Mononuclear cell (primary cell): ENCODE measurements around the gene SP140L. TPM values are rescaled to one million over a fixed set of nuclear protein-coding genes. Genes with fewer than 3 reads are reported as not detected.
"Not testable (repeated sequence)": the region's sequence is repeated elsewhere in the genome, so short reads cannot be mapped to it uniquely, and the experiment has no call there.

Experiments
- H3K27me3 ChIP-seq: 2 replicates; pipeline ENCODE4 v1.6.0; 2011; ENCODE audit warnings: low read length, control low read depth; ENCODE audit not compliant: insufficient read depth
- H3K4me1 ChIP-seq: 2 replicates; pipeline ENCODE4 v1.5.1; 2011; ENCODE audit warnings: mild to moderate bottlenecking, low read length, control low read depth; ENCODE audit not compliant: insufficient read depth
- H3K4me3 ChIP-seq: 2 replicates; pipeline ENCODE4 v1.5.1; 2011; ENCODE audit warnings: mild to moderate bottlenecking, low read length, moderate library complexity
- H3K9me3 ChIP-seq: 2 replicates; pipeline ENCODE4 v1.5.1; 2011; ENCODE audit warnings: low read depth, mild to moderate bottlenecking, control low read depth, low read length
- total RNA-seq: library from RNA; depleted of rRNA; stranded (reverse); fragments of >200 nt; gene quantifications from one replicate; pipeline ENCODE4 v1.2.3, GENCODE V29; 2012

The SP140L gene
- 53.8 TPM for total RNA-seq

DNA sequence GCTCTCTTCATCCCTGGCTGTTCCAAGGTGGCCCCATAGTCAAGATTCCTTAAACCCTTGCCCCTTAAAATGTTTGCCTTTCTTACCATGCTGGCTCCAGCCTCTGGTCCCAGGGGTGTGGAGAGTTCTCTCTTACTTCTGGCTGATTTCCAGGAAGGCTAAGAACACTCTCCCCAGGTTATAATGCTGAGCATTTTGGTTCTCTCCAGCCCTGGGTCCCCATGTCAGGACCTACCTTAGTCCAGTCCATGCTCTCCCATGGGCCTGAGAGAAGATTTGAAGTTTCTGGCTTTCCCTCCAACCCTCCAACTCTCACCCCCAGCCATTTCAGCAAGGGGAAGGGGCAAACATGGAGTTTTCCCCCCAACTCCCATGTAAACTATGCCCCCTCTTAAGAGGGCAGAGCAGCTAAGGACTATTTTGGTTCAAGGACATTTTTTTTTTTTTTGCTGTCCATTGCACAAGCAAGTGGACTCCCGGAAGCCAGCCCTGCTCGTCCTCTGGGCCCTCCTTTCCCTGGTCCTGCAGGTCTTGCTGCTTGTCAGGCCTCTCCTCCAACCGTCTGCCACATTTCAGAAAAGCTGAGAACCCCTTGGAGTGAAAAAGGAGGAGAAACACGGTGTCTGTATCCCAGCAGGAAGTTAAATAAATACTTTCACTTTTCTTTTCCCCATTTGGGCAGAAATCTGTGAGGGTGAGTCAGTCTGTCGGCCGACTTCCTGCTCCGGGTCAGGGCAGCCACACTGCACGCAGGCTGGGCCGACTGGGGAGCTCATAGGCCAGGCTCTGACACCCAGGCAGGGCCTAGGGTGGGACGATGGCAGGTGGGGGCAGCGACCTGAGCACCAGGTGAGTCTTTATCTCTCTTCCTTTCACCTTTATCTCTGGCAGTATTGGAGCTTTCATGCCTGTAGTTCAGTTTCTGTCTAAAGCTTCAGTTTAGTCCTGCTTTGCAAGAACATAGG is at the start of gene SP140L:
Gene SP140L, plus strand, starts transcription at position 741 of the 965 bp plus-strand sequence. Its CDS starts 77 bp downstream, at position 818.
- H3K27me3 ChIP-seq, result no peaks in the 10 kb centered on the region
- H3K9me3 ChIP-seq, result no peaks in the 10 kb centered on the region
- peak within 1 kb of the TSS; percentile 47 for H3K4me3 ChIP-seq
- H3K4me1 ChIP-seq, result peaks cover 53% of the 10 kb centered on the region

DNA sequence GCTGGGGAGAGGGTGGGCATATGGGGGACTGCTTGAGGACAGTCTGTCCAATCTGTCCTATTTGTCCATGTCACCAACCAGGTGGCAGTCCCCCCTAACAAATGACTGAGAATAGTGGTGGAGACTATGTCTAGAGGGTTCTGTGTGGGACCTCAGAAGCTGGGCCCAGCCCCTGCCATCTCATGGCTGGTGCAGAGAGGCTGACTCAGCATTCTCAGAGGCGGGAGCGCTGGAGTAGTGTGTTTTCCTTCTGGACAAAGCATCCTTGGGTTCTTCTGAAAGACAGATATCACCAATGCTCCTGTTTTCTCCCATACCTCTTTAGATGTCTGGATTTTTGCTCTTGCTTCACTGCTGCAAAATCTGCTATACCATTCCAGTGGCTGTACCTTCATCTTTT is 44.1 kb upstream of the SP140L start:
- Histone ChIP-seq H3K9me3 (no peaks in the 10 kb centered on the region), H3K4me3 (no peak overlapping the region), H3K27me3 (no peaks in the 10 kb centered on the region), H3K4me1 (no peaks in the 10 kb centered on the region)

DNA sequence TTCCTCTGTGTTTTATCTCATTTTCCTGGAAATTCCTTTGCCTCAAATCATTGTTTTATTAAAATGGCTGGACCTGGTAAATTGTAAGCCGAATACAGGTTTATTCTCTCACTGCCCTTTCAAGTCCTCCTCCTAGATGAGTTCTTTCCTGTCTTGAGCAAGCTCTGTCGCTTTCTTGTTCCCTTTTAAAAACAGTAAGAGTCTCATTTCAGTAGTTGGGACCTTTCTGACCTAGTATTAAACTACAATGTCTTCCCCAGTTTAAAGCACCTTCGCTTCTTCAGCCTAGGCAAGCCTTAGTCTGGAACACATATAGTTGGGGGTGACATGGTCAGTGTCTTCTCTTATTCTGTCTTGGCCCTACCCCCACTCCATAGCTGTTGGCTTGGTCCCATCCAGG is 40.9 kb upstream of the SP140L start:
- Histone ChIP-seq H3K4me1 (no peaks in the 10 kb centered on the region), H3K27me3 (no peaks in the 10 kb centered on the region), H3K9me3 (no peaks in the 10 kb centered on the region), H3K4me3 (no peak overlapping the region)

DNA sequence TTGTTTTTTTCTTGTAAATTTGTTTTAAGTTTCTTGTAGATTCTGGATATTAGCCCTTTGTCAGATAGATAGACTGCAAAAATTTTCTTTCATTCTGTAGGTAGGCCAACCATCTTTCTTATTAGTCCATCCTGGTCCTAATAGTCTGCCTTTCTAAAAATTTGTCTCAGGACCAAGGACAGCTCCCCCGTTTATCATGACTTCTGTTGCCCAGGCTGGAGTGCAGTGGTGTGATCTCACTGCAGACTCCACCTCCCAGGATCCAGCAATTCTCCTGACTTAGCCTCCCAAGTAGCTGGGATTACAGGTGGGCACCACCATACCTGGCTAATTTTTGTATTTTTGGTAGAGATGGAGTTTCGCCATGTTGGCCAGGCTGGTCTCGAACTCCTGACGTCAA is 37.7 kb upstream of the SP140L start:
- H3K9me3 ChIP-seq, H3K27me3 ChIP-seq, H3K4me1 ChIP-seq, H3K4me3 ChIP-seq: not testable (repeated sequence)

DNA sequence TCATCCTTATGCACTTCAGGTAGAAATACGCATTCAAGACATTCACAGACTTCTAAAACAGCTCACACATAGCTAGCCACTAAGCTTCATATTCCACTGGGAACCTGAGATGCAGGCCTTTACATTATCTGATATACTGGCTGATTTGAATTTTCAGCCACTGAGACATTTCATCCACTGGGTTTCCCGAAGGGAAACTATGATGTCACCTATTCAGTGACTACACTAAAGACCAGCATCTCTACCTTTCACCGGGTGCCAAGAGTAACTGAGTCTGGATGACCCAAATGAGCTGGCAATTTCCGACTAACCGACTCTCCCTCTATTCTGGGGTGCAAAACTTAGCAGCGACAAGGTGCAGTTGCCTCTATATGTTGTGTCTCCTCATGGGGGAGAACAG is 31.8 kb upstream of the SP140L start:
- no peaks in the 10 kb centered on the region for H3K4me1 ChIP-seq
- H3K9me3 ChIP-seq, result peaks cover 6% of the 10 kb centered on the region
- H3K4me3 ChIP-seq, result no peak overlapping the region
- H3K27me3 ChIP-seq, result no peaks in the 10 kb centered on the region

DNA sequence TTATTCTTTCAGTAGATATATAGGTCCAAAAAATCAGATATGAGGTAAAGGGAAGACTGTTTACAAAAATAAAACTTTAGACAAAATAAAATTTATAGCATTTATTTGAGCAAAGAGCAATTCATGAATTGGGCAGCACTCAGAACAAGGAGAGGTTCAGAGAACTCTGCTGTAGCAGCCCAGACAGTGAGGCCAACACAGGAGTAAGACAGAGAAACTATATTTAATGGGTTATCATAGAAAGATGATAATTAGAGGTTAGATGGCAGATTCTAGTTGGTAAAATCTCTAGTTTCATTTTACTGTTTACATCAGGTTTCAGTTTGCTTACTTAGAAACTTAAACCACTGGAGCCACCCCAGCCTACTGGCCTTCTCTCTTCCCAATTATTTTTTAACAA is 30.1 kb upstream of the SP140L start:
- H3K4me1 ChIP-seq, result no peaks in the 10 kb centered on the region
- H3K9me3 ChIP-seq, result peaks cover 6% of the 10 kb centered on the region
- H3K4me3 ChIP-seq, result no peak overlapping the region
- no peaks in the 10 kb centered on the region for H3K27me3 ChIP-seq

DNA sequence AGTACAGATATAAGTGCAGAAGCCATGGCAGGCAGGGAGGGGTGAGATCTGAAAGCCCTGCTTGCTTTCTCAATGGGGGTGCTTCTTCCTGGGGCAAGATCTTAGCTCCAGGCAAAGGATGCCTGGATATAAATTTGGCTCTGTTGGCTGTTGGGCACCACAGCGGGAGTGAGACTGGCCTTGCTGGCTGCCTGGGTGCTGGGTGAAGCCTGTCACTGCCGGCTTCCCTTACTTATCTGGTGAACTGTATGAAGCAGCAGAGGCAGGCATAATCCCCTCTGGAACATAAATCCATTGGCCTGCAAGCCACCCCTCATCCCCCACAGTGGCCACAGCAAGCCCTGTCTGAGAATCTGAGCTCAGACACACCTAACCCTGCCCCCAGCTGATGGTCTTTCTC is 27.4 kb upstream of the SP140L start:
- no peaks in the 10 kb centered on the region for H3K27me3 ChIP-seq
- no peak overlapping the region for H3K4me3 ChIP-seq
- H3K9me3 ChIP-seq, result peaks cover 11% of the 10 kb centered on the region
- H3K4me1 ChIP-seq, result no peaks in the 10 kb centered on the region

DNA sequence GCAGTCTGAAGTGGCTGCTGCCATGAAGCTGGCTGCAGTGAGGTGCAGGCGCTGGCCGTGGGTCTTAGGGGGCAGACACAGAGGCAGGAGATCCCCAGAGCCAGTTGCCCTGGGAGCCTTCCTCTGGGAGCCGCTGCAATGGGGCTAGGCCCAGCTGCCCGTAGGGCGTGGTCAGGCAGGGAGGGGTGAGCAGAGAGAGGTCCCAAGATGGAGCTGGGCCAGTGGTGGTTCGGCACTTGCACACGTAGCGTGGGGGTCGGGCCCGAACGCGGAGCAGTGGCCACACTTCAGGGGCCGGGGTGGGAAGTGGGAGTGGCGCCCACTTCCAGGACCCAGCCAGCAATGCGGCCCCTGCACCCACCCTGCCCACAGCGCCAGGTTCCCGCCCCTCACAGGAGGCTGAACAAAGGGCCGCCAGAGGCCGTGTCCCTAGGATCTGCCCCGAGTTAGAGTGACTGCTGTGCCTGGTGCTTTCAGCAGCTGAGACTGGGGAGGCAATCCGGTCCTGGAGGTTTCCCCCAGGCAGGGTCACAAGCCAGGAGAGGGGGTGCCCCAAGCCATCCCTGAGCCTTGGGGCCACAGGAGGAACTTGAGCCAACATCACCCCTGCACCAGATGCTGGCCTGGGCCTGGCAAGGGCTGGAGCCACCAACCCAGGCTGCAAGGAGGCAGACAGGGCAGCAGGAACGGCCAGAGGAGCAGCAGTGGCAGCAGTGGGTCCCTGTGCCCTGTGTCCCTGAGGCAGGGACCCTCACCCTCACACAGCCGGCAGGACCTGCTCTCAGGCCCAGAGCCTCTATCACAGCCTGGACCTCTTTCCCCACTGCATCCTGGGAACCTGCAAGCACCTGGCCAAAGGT is 21.3 kb upstream of the SP140L start:
- Histone ChIP-seq H3K9me3 (peaks cover 6% of the 10 kb centered on the region), H3K4me1 (no peaks in the 10 kb centered on the region), H3K27me3 (no peaks in the 10 kb centered on the region), H3K4me3 (no peak overlapping the region)

DNA sequence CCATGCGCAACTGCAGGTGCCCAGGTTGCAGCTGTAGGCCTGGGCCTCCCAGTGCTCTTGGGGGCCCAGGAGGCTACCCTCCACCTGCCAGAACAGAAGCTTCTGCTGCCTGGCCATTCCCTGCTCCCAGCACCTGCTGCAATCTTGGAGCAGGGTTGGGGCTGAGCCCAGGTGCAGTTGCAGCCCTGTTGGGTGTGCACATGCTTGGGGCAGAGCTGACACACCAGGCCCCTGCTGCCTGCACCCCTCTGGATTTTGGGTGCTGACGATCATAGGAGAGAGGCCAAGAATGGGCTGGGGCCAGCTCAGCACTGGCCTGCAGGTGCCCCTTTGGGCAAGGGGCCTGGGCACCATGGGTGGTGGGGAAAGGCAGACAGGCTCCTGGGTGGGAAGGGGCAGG is 20.5 kb upstream of the SP140L start:
- peaks cover 6% of the 10 kb centered on the region for H3K9me3 ChIP-seq
- H3K4me1 ChIP-seq, result no peaks in the 10 kb centered on the region
- no peaks in the 10 kb centered on the region for H3K27me3 ChIP-seq
- no peak overlapping the region for H3K4me3 ChIP-seq

DNA sequence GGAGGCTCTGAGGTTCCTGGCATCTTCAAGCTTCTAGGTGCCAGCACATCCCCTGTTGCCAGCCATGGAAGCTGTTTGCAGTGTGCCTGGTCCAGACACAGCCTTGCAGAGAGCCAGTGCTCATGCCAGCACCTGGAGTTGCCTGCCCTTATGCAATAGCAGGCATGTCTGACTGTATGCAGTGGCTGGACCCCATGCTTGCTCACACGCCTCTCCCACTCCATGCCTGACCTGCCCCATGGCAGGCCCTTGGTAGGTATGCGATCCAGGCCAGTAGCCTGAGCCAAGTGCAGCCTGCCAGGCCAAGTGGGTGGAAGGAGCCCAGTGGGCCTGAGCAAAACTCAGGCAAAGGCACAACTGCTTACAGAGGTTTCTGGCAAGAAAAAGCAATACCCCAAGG is 19.5 kb upstream of the SP140L start:
- Histone ChIP-seq H3K9me3 (peaks cover 6% of the 10 kb centered on the region), H3K4me3 (no peak overlapping the region), H3K4me1 (no peaks in the 10 kb centered on the region), H3K27me3 (no peaks in the 10 kb centered on the region)

DNA sequence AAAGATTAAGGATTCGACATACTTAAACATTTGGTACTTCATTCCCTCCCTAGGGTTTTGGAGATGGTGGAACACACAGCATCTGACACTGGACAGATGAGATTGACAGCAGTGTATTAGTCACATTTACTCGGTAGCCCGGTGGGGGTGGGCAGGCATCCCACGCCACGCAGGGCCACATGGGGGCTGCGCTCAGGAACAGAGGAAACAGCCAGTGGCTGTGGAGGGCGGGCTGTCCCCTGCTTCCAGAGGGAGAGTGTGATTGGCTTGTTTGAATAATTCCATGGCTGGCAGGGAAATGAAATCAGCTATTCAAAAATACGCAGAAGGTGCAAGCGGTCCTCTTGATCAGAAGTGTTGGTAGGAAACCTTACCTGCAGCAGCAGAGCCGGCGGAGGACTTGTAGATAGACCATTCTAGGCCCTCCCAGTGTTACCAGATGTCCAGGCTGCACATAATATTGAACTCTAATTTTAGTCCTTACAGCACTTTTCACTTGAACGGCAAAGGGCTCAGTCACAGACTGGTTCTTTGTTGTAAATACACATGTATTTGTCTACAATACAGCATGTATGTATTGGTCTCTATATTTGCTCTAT is 18.5 kb upstream of the SP140L start:
- Histone ChIP-seq H3K27me3 (no peaks in the 10 kb centered on the region), H3K9me3 (peaks cover 6% of the 10 kb centered on the region), H3K4me3 (no peak overlapping the region), H3K4me1 (no peaks in the 10 kb centered on the region)

DNA sequence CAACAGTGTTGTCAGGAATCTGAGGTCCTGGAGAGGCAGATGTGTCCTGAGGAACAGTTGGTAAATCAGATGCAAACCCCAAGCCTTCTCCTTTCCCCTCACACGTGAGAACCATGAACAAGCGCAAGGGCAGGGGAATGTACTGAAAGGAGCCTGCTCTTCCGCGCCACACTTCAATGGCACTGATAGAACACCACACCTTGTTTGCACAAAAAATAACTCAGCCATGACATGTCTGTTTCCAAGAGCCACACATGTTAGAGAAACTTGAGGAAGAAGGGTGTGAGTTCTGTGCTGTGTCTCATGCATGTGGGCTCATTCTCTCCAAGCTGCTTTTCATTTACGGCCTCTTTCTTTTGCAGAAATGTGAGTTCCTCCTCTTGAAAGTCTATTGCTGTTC is 16.2 kb upstream of the SP140L start:
- H3K4me3 ChIP-seq, H3K4me1 ChIP-seq, H3K9me3 ChIP-seq, H3K27me3 ChIP-seq: not testable (repeated sequence)

DNA sequence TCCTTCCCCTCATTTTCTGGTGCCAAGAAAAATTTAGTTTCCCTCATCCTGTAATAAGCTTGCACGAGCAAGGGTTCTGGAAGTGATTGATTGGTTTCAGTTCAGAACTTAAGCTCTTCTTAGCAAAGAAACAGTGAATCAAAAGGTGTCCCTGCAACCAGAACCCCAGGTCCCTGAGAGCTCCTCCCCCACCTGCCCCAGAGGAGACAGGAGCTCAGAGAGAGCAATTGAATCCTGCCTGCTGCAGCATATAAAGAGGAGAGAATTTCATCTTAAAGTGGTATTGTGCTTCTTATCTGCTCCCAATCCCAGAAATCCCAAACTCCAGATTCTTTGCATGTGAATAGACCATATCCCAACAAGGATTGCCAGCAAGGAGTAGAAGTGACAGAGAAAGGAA is 15.4 kb upstream of the SP140L start:
- not testable (repeated sequence) for H3K4me3 ChIP-seq

DNA sequence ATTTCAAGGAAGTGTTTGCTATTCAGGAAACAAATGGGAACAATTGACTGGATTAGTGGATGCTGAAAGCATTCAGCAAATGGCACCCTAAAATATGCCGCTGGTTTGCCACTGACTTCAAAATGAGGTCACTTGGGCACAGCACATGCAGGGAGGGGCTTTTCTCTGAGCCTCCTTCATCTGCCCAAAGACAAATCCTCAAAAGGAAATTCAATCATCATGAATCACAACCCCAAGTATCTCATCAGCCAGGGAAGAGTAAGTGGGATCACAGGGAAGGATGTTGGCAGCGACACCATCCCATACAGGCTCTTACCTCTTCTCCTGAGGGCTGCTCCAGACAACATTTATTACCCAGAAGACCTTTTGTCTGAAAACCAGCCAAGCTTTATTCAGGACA is 14.4 kb upstream of the SP140L start:
- no peak overlapping the region for H3K4me3 ChIP-seq
- no peaks in the 10 kb centered on the region for H3K27me3 ChIP-seq
- H3K4me1 ChIP-seq, result peaks cover 7% of the 10 kb centered on the region
- no peaks in the 10 kb centered on the region for H3K9me3 ChIP-seq

More for the DNA sequence above, 15.4 kb upstream of the SP140L start:
- H3K4me1 ChIP-seq, H3K9me3 ChIP-seq, H3K27me3 ChIP-seq: not testable (repeated sequence)

DNA sequence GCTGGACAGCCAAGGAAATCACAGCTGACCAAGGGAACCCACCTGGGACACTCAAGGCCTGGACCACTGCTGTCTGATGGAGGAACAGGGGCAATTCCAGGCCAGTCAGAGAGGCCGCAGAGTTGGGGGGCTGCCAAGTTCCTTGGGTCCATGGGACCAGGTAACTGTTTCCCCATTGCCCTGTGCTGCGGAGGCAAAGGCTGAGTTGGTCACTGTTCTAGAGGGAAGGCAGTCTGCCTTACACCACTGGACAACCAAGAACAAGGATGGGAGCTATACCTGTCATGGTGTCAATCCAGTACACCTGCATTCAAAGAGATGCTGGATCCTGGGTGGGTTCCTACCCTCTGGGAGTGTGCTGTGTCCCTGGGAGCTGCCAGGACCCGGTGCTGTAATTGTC is 9.6 kb upstream of the SP140L start:
- H3K27me3 ChIP-seq, result no peaks in the 10 kb centered on the region
- H3K9me3 ChIP-seq, result no peaks in the 10 kb centered on the region
- no peak overlapping the region for H3K4me3 ChIP-seq
- peaks cover 46% of the 10 kb centered on the region for H3K4me1 ChIP-seq
